HG02623 (cell line): ENCODE data around the gene NAA80.
A peak's percentile ranks its signal among the peaks of the same experiment; 100 is the strongest.

ENCODE experiments used
- ATAC-seq: cut with Tn5 transposase; IDR thresholded peaks from one replicate; pipeline ENCODE4 v1.9.1; 2021; ENCODE audit warnings: moderate library complexity; ENCODE audit not compliant: unreplicated experiment

NAA80 gene

GRCh38 chr3:50260027-50260941 is 38.9 kb downstream of the NAA80 start:
- peak; percentile 88 for ATAC-seq

GRCh38 chr3:50259432-50260026 is 39.7 kb downstream of the NAA80 start:
- peak; percentile 10 for ATAC-seq

- no peak for ATAC-seq
Observed at GRCh38 chr3:50258979-50259378, 40.2 kb downstream of the NAA80 start.

GRCh38 chr3:50258029-50258680 is 41.0 kb downstream of the NAA80 start:
- no peak for ATAC-seq

GRCh38 chr3:50256978-50257890 is 42.0 kb downstream of the NAA80 start:
- ATAC-seq: no peak

GRCh38 chr3:50255251-50255615 is 44.0 kb downstream of the NAA80 start:
- no peak for ATAC-seq

GRCh38 chr3:50254577-50255250 is 44.5 kb downstream of the NAA80 start:
- no peak for ATAC-seq

- no peak for ATAC-seq
Observed at GRCh38 chr3:50251220-50251619, 48.0 kb downstream of the NAA80 start.

GRCh38 chr3:50250514-50250913 is 48.7 kb downstream of the NAA80 start:
- ATAC-seq: no peak

- no peak for ATAC-seq
Observed at GRCh38 chr3:50249457-50249856, 49.7 kb downstream of the NAA80 start.

GRCh38 chr3:50248387-50248786 is 50.8 kb downstream of the NAA80 start:
- ATAC-seq: no peak

GRCh38 chr3:50246517-50246954 is 52.7 kb downstream of the NAA80 start:
- peak; percentile 38 for ATAC-seq
